Activated naive CD4-positive, alpha-beta T cell treated with anti-CD3 and anti-CD28 coated beads, Interleukin-2, amount 10 ng/mL, durations not matched to agents 7 days and 5 days (primary cell): Measurements from ENCODE around the gene RSPO3.

Source experiments
- CTCF ChIA-PET: fragments of 350-600 bp; sonication (Branson Sonifier 250); formaldehyde crosslinking; loops from one replicate; lab custom pipeline; 2021; ENCODE audit warnings: antibody characterized with exemption; lab: Charles Lee
- DNase-seq: peaks from one replicate; pipeline ENCODE4 v3.0.0-alpha.2; 2020
- H3K27ac Mint-ChIP-seq: one replicate; pipeline ENCODE4 v1.8.0; 2021; ENCODE audit warnings: mild to moderate bottlenecking, moderate library complexity, mixed read lengths
- H3K27me3 Mint-ChIP-seq: one replicate; pipeline ENCODE4 v1.8.0; 2021; ENCODE audit warnings: mild to moderate bottlenecking, mixed read lengths
- H3K36me3 Mint-ChIP-seq: one replicate; pipeline ENCODE4 v1.8.0; 2021; ENCODE audit warnings: mixed read lengths
- H3K4me1 Mint-ChIP-seq: one replicate; pipeline ENCODE4 v1.8.0; 2021; ENCODE audit warnings: mixed read lengths
- H3K4me3 Mint-ChIP-seq: one replicate; pipeline ENCODE4 v1.8.0; 2021; ENCODE audit warnings: mild to moderate bottlenecking, moderate library complexity, mixed read lengths
- H3K9me3 Mint-ChIP-seq: one replicate; pipeline ENCODE4 v1.8.0; 2021; ENCODE audit warnings: mixed read lengths

The RSPO3 gene

DNA sequence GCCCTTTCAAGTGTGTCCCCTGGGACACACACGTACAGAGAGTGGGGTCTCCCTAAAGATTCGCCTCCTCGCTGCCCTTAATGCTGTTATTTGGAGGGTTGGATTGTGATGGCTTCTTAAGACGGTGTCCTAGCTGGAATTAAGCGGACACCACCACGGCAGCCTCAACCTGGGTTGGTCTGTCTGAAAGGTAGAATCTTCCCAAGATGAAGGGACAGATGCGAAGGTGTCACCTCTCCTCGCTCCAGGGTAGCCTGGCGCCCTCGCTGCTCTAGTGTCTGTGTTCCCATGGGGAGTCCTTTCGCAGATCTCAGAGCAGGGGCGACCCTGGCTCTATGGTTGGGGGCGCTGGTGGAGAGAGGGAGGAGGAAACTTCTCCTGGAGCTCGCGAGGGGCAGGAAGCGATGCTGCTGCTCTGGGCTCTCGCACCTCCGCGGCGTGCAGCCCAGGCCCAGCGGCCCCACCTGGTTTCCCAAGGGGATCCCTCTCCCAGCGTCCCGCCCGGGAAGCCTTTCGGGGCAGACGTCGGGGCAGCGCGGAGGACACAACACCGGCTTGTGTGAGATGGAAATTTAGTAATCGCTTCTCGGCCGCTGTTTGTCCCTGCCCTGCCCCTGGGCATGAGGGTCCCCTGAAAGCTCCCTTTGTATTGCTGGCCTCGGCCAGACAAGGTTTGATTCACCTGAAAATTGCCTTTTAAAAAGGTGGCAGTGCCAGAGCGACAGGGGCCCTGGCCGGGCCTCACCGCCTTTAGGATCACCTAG is 1.7 kb downstream of the RSPO3 start:
- Mint-ChIP-seq H3K36me3 (no peaks in the 10 kb centered on the region), H3K27me3 (peaks cover 55% of the 10 kb centered on the region), H3K4me1 (peaks cover 21% of the 10 kb centered on the region), H3K27ac (no peak overlapping the region), H3K9me3 (no peaks in the 10 kb centered on the region), H3K4me3 (peak overlapping the region; percentile 41)
- no peak for DNase-seq
- CTCF ChIA-PET = interaction anchor here (0.8 to 1.1 kb wide), 2 partner anchors 14 to 1164 kb away, joined by 3 read pairs; partner anchors contain the start of gene HINT3

- Mint-ChIP-seq H3K4me3 (no peak overlapping the region), H3K27ac (no peak overlapping the region), H3K9me3 (no peaks in the 10 kb centered on the region), H3K27me3 (peaks cover 52% of the 10 kb centered on the region), H3K36me3 (no peaks in the 10 kb centered on the region), H3K4me1 (peaks cover 21% of the 10 kb centered on the region)
- CTCF ChIA-PET = interaction anchor here (0.5 to 1.2 kb wide), 5 partner anchors 11 to 1121 kb away, joined by 3 to 9 read pairs (median 3); no protein-coding TSS in a partner anchor
- peak; percentile 84 for DNase-seq
Observed at GRCh38 chr6:127120787-127121636, 2.5 kb downstream of the RSPO3 start.

- Mint-ChIP-seq H3K4me1 (peaks cover 21% of the 10 kb centered on the region), H3K27ac (no peak overlapping the region), H3K27me3 (peaks cover 48% of the 10 kb centered on the region), H3K4me3 (no peak overlapping the region), H3K36me3 (no peaks in the 10 kb centered on the region), H3K9me3 (no peaks in the 10 kb centered on the region)
- CTCF ChIA-PET = interaction anchor here (1.0 to 1.2 kb wide), 3 partner anchors 11 to 1122 kb away, joined by 3 to 9 read pairs (median 4); no protein-coding TSS in a partner anchor
- no peak for DNase-seq
Observed at GRCh38 chr6:127121637-127121960, 3.1 kb downstream of the RSPO3 start.

DNA sequence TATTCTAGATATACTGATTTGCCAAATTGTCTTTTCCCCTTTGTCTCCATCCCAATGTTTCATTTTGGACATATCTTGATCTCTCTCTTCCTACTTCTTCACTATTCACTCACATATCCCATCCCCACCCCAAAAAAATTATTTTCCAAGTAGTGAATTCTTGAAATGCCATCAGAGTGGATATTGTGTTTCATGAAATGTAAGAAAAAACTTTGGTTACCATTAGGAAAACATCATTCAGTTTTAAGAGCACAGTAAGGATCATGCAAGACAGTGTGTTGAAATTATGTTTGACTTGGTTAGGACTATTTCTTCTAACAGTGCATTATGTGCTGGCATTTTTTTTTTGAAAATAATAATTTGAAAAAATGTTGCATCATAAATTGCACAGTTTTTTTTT is 5.7 kb downstream of the RSPO3 start:
- H3K4me3 Mint-ChIP-seq = no peak overlapping the region
- no peak overlapping the region for H3K27ac Mint-ChIP-seq
- no peaks in the 10 kb centered on the region for H3K36me3 Mint-ChIP-seq
- no peaks in the 10 kb centered on the region for H3K9me3 Mint-ChIP-seq
- peaks cover 28% of the 10 kb centered on the region for H3K27me3 Mint-ChIP-seq
- no peak for DNase-seq
- H3K4me1 Mint-ChIP-seq = peaks cover 10% of the 10 kb centered on the region
- CTCF ChIA-PET = no interaction called here

- H3K4me3 Mint-ChIP-seq = no peak overlapping the region
- no peaks in the 10 kb centered on the region for H3K36me3 Mint-ChIP-seq
- no peak overlapping the region for H3K27ac Mint-ChIP-seq
- no peaks in the 10 kb centered on the region for H3K9me3 Mint-ChIP-seq
- peaks cover 8% of the 10 kb centered on the region for H3K4me1 Mint-ChIP-seq
- DNase-seq = no peak
- H3K27me3 Mint-ChIP-seq = peaks cover 23% of the 10 kb centered on the region
- CTCF ChIA-PET = no interaction called here
Observed at GRCh38 chr6:127124680-127125079, 6.2 kb downstream of the RSPO3 start.

DNA sequence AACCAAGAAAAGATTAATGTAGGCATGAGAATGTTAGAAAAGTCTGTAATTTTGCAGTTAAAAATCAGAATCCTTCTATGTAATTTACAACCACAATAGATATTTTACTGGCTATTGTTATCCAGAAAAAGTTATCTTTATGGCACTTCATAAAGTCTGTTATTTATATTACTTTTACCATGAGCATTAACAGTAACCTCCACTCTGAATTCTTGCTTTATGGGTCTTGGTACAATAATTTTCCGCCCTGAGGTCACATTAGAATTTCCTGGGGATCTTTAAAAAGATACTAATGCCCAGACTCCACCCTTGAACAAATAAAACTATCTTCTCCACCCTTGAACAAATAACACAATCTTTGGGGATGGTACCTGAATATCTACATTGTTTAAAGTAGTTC is 9.6 kb downstream of the RSPO3 start:
- no peak overlapping the region for H3K4me3 Mint-ChIP-seq
- DNase-seq = no peak
- H3K27ac Mint-ChIP-seq = no peak overlapping the region
- H3K27me3 Mint-ChIP-seq = peaks cover 3% of the 10 kb centered on the region
- no peaks in the 10 kb centered on the region for H3K9me3 Mint-ChIP-seq
- H3K4me1 Mint-ChIP-seq = no peaks in the 10 kb centered on the region
- CTCF ChIA-PET = no interaction called here
- H3K36me3 Mint-ChIP-seq = no peaks in the 10 kb centered on the region

DNA sequence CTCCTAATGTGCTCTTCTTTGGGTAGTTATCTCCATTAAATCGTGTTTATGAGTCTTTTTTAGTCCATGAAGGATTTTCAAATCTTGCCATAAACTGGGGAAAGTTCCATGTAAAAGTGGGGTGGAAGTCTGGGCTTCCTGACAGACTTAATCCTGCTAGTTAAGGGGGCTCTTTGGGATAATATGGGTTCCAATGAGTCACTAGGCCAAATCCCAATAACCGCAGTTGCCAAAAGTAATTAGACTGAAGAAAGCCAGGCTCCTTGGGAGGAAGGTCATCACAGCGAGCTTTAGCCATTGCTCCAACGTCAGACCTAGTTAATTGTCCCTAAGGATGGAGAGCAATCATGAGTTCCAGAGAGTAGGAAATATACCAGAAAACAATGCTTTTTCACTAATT is 10.8 kb downstream of the RSPO3 start:
- H3K27ac Mint-ChIP-seq = no peak overlapping the region
- CTCF ChIA-PET = no interaction called here
- DNase-seq = no peak
- peaks cover 3% of the 10 kb centered on the region for H3K27me3 Mint-ChIP-seq
- H3K36me3 Mint-ChIP-seq = no peaks in the 10 kb centered on the region
- H3K9me3 Mint-ChIP-seq = no peaks in the 10 kb centered on the region
- no peaks in the 10 kb centered on the region for H3K4me1 Mint-ChIP-seq
- H3K4me3 Mint-ChIP-seq = no peak overlapping the region

DNA sequence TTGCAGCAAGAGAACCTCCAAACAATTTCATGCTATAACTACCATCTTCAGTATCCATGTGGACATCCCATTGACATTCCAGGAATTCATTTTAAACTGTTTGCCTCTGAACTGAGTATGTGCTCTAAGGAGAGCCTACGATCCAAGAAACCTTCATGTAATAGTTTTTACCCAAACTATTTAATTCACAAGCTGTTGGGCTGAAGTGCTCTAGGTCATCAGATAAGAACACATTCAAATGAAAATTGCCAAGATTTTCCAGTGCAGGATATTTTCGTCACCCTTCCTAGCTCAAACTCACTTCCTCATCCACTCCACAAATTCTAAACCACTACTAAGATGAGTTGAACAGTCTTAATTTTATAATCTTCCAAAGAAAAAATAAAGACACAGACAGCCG is 12.8 kb downstream of the RSPO3 start:
- peaks cover 3% of the 10 kb centered on the region for H3K27me3 Mint-ChIP-seq
- CTCF ChIA-PET = no interaction called here
- no peaks in the 10 kb centered on the region for H3K4me1 Mint-ChIP-seq
- no peak overlapping the region for H3K27ac Mint-ChIP-seq
- H3K36me3 Mint-ChIP-seq = no peaks in the 10 kb centered on the region
- no peaks in the 10 kb centered on the region for H3K9me3 Mint-ChIP-seq
- no peak overlapping the region for H3K4me3 Mint-ChIP-seq
- DNase-seq = no peak

DNA sequence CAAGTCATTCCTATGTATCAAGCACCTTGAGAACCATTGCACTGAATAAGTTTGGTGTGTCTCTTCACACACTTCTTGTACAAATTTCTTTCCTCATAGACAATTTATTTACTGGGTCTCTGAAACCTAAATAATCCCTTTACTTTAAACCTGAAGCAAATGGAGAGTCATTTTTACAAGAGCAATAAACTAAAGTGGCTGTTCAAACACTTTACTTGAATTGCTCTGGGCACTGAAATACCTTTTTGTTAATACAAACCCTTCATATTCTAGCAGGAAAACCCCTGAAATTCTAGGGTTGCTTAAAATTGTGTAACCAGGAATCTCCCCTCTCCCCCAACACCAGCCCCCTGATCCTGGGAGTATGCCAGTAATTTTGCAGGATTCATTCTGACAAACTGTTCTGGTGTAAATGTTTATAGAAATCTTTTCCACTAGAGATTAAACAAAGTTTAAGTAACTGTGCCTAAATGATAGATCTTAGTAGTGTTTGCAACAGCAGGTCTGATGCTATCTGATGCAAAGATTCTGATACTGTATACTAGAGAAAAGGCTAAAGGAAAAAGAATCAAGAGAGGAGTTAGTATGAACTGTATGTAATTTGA is 13.4 kb downstream of the RSPO3 start:
- Mint-ChIP-seq H3K9me3 (no peaks in the 10 kb centered on the region), H3K27me3 (peaks cover 3% of the 10 kb centered on the region), H3K27ac (no peak overlapping the region), H3K36me3 (no peaks in the 10 kb centered on the region), H3K4me3 (no peak overlapping the region), H3K4me1 (no peaks in the 10 kb centered on the region)
- CTCF ChIA-PET = no interaction called here
- no peak for DNase-seq

- no peaks in the 10 kb centered on the region for H3K27me3 Mint-ChIP-seq
- H3K36me3 Mint-ChIP-seq = no peaks in the 10 kb centered on the region
- no peaks in the 10 kb centered on the region for H3K4me1 Mint-ChIP-seq
- CTCF ChIA-PET = interaction anchor here (0.6 kb wide), 1 partner anchor 14 kb away, joined by 3 read pairs; no protein-coding TSS in a partner anchor
- H3K4me3 Mint-ChIP-seq = no peak overlapping the region
- no peak for DNase-seq
- H3K9me3 Mint-ChIP-seq = no peaks in the 10 kb centered on the region
- no peak overlapping the region for H3K27ac Mint-ChIP-seq
Observed at GRCh38 chr6:127134136-127134535, 15.7 kb downstream of the RSPO3 start.

- Mint-ChIP-seq H3K4me3 (no peak overlapping the region), H3K9me3 (no peaks in the 10 kb centered on the region), H3K27me3 (no peaks in the 10 kb centered on the region), H3K36me3 (no peaks in the 10 kb centered on the region), H3K4me1 (no peaks in the 10 kb centered on the region), H3K27ac (no peak overlapping the region)
- CTCF ChIA-PET = no interaction called here
- DNase-seq = no peak
Observed at GRCh38 chr6:127136786-127137185, 18.3 kb downstream of the RSPO3 start.

DNA sequence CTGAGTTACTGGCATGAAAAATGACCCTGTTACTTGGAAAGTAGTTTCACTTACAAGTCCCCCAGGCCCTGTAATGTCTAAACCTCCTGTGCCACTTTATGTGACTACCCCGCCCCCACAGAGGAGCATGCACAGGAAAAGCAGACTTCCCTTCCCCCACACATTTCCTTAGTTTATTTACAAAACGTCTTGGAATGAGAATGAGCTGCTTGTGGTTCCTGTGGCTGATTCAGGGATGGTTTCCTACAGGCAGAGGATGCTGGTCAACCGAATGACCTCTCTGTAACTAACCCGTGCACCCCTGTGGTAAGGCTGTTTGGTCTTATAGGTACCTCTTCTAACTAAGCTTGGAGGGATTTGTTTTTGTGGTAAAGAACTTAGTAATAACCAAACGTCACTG is 28.5 kb downstream of the RSPO3 start:
- no peaks in the 10 kb centered on the region for H3K27me3 Mint-ChIP-seq
- CTCF ChIA-PET = no interaction called here
- DNase-seq = no peak
- H3K4me1 Mint-ChIP-seq = no peaks in the 10 kb centered on the region
- H3K36me3 Mint-ChIP-seq = no peaks in the 10 kb centered on the region
- no peaks in the 10 kb centered on the region for H3K9me3 Mint-ChIP-seq
- no peak overlapping the region for H3K27ac Mint-ChIP-seq
- no peak overlapping the region for H3K4me3 Mint-ChIP-seq

- CTCF ChIA-PET = no interaction called here
- no peaks in the 10 kb centered on the region for H3K4me1 Mint-ChIP-seq
- no peaks in the 10 kb centered on the region for H3K27me3 Mint-ChIP-seq
- no peak overlapping the region for H3K27ac Mint-ChIP-seq
- H3K9me3 Mint-ChIP-seq = no peaks in the 10 kb centered on the region
- no peak for DNase-seq
- H3K36me3 Mint-ChIP-seq = no peaks in the 10 kb centered on the region
- no peak overlapping the region for H3K4me3 Mint-ChIP-seq
Observed at GRCh38 chr6:127147534-127147933, 29.1 kb downstream of the RSPO3 start.

- CTCF ChIA-PET = no interaction called here
- Mint-ChIP-seq H3K36me3 (no peaks in the 10 kb centered on the region), H3K4me3 (no peak overlapping the region)
Observed at GRCh38 chr6:127148511-127148910, 30.0 kb downstream of the RSPO3 start.

More at GRCh38 chr6:127148511-127148910, 30.0 kb downstream of the RSPO3 start:
- H3K27ac Mint-ChIP-seq = no peak overlapping the region
- no peaks in the 10 kb centered on the region for H3K4me1 Mint-ChIP-seq
- no peak for DNase-seq
- no peaks in the 10 kb centered on the region for H3K9me3 Mint-ChIP-seq
- no peaks in the 10 kb centered on the region for H3K27me3 Mint-ChIP-seq
